GM12891 (cell line): ENCODE measurements around the gene PLEKHO1.

Source experiments
- PAX5 ChIP-seq: IDR thresholded peaks from 2 replicates; pipeline ENCODE4 v1.6.1; 2011; ENCODE audit warnings: low read length, moderate library complexity, mild to moderate bottlenecking; ENCODE audit not compliant: insufficient read depth, severe bottlenecking
- POLR2A ChIP-seq: IDR thresholded peaks from 2 replicates; pipeline ENCODE4 v1.6.1; 2011; ENCODE audit warnings: low read depth, low read length, control low read depth
- POLR2AphosphoS5 ChIP-seq: IDR thresholded peaks from 2 replicates; pipeline ENCODE4 v1.6.1; 2011; ENCODE audit warnings: low read depth, low read length, control low read depth
- TAF1 ChIP-seq: IDR thresholded peaks from 2 replicates; pipeline ENCODE4 v1.6.1; 2011; ENCODE audit warnings: low read depth, low read length, control low read depth

DNA sequence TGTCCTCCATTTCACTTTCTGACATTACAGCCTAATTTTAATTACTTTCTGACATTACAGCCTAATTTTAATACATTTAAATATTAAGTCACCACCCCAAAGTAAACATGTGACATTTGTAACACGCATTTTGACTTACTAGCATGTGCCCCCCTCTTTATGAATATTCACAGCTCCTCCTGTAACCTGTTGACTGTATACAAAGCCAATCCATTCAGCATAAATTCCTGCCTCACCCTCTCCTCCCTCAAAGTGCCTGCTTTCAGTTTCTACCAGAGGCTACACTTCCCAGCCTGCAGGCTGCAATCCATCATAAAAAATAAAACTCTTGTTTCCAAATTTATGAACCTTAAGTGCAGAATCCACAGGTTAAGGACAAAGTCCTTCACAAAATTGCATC, 46.7 kb downstream of the PLEKHO1 start:
- TF ChIP-seq POLR2AphosphoS5 (no peak), POLR2A (no peak), TAF1 (no peak), PAX5 (no peak)
